HCT116 (cell line): Measurements from ENCODE around the gene FLNB.

Experiments used
- ATF3 ChIP-seq: IDR thresholded peaks from 2 replicates; pipeline ENCODE4 v1.6.1; 2012
- EZH2 ChIP-seq: fragments of 200-600 bp; sonication (generic); IDR thresholded peaks from 2 replicates; pipeline ENCODE4 v1.6.1; 2017; ENCODE audit warnings: antibody characterized with exemption, mixed run types
- POLR2AphosphoS5 ChIP-seq: IDR thresholded peaks from 2 replicates; pipeline ENCODE4 v1.6.1; 2011; ENCODE audit warnings: mild to moderate bottlenecking, low read depth, low read length, moderate library complexity
- RAD21 ChIP-seq: IDR thresholded peaks from 2 replicates; pipeline ENCODE4 v1.6.1; 2012; ENCODE audit warnings: low read depth, mild to moderate bottlenecking
- SP1 ChIP-seq: IDR thresholded peaks from 2 replicates; pipeline ENCODE4 v1.6.1; 2012; ENCODE audit warnings: low read depth
- ZNF274 ChIP-seq: fragments of 200-500 bp; sonication (Bioruptor generic); IDR thresholded peaks from 2 replicates; pipeline ENCODE4 v1.6.1; 2014; ENCODE audit warnings: mild to moderate bottlenecking, low read depth, low read length, inconsistent platforms
- TF ChIP-seq, protein P1 (sequence below), 3 experiments: fragments of 200-600 bp in 1 of 3; sonication (generic) in 1 of 3; IDR thresholded peaks in 2 of 3; conservative IDR thresholded peaks in 1 of 3; 2 replicates each; pipeline ENCODE4 v1.5.1; 2012 to 2017; ENCODE audit warnings: low read depth in 2 of 3, low read length in 2 of 3, antibody characterized with exemption in 1 of 3, borderline replicate concordance in 1 of 3, control low read depth in 1 of 3, mild to moderate bottlenecking in 1 of 3, mixed read lengths in 1 of 3, mixed run types in 1 of 3, moderate library complexity in 1 of 3; ENCODE audit not compliant: insufficient read depth in 1 of 3
- TF ChIP-seq, protein P2 (sequence below): IDR thresholded peaks from 2 replicates; pipeline ENCODE4 v1.6.1; 2012; ENCODE audit warnings: low read depth

DNA sequence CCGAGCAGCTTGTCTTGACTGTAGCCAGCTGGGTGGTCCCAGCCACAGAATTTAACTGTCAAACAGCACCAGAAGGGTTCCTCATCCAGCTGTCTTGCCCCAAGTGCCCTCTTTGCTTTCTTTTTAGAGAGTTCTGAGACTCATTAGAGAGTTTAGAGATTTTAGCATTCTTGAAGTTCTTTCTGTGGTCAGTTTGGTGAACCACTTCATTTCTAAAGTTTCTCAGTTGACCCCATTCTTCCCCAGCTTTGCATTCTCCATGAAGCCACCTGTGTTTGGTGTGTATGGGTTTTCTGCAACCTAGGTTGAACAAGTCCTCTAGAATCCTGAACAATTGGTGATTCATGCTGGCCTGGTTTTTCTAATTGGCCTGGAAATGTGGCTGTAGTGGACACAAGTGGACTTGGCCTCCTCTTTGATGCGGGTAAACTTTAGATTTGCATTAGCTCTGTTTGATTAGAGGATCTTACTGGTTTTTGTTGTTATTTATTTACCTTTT is 33.7 kb downstream of the FLNB start:
- TF ChIP-seq, protein P1, sequence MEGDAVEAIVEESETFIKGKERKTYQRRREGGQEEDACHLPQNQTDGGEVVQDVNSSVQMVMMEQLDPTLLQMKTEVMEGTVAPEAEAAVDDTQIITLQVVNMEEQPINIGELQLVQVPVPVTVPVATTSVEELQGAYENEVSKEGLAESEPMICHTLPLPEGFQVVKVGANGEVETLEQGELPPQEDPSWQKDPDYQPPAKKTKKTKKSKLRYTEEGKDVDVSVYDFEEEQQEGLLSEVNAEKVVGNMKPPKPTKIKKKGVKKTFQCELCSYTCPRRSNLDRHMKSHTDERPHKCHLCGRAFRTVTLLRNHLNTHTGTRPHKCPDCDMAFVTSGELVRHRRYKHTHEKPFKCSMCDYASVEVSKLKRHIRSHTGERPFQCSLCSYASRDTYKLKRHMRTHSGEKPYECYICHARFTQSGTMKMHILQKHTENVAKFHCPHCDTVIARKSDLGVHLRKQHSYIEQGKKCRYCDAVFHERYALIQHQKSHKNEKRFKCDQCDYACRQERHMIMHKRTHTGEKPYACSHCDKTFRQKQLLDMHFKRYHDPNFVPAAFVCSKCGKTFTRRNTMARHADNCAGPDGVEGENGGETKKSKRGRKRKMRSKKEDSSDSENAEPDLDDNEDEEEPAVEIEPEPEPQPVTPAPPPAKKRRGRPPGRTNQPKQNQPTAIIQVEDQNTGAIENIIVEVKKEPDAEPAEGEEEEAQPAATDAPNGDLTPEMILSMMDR (IDR thresholded peaks at IDR 0.05 in 2 of 3, conservative IDR thresholded peaks at IDR 0.05 in 1 of 3; ENCODE audit: borderline replicate concordance in 1 of 3, insufficient read depth in 1 of 3, low read depth in 2 of 3, low read length in 2 of 3) = no peak
- no peak for TF ChIP-seq SP1
- no peak for TF ChIP-seq EZH2
- no peak for TF ChIP-seq POLR2AphosphoS5
- no peak for TF ChIP-seq RAD21
- TF ChIP-seq ZNF274 = no peak
- TF ChIP-seq ATF3 = no peak
- TF ChIP-seq, protein P2, sequence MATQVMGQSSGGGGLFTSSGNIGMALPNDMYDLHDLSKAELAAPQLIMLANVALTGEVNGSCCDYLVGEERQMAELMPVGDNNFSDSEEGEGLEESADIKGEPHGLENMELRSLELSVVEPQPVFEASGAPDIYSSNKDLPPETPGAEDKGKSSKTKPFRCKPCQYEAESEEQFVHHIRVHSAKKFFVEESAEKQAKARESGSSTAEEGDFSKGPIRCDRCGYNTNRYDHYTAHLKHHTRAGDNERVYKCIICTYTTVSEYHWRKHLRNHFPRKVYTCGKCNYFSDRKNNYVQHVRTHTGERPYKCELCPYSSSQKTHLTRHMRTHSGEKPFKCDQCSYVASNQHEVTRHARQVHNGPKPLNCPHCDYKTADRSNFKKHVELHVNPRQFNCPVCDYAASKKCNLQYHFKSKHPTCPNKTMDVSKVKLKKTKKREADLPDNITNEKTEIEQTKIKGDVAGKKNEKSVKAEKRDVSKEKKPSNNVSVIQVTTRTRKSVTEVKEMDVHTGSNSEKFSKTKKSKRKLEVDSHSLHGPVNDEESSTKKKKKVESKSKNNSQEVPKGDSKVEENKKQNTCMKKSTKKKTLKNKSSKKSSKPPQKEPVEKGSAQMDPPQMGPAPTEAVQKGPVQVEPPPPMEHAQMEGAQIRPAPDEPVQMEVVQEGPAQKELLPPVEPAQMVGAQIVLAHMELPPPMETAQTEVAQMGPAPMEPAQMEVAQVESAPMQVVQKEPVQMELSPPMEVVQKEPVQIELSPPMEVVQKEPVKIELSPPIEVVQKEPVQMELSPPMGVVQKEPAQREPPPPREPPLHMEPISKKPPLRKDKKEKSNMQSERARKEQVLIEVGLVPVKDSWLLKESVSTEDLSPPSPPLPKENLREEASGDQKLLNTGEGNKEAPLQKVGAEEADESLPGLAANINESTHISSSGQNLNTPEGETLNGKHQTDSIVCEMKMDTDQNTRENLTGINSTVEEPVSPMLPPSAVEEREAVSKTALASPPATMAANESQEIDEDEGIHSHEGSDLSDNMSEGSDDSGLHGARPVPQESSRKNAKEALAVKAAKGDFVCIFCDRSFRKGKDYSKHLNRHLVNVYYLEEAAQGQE = no peak
